ENCODE results near the gene TENT5A.

The TENT5A gene

DNA sequence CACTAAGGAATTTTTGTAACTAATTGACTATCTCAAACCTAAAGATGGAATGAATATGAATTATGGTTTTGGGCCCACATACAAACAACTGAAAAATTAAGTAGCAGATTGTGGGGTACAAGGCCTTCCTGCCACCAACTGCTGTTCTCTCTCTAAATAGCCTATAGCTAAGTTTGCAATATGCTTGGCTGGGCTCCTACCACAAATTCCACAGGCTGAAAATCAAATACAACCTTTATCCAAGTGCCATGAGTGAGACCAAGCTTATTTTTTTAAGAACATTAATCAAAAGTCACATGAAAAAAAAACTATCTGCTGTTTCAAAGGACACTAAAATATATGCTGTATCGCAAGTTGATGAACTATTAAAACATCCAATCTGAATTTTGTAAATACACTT lies 52.1 kb downstream of the TENT5A start:
- no peak for TF ChIP-seq FOXP2 (optimal IDR thresholded peaks at IDR 0.05; ENCODE audit: borderline replicate concordance, extremely low read depth, extremely low read length, insufficient read depth)
- no peak for TF ChIP-seq SIN3A (IDR thresholded peaks at IDR 0.05; ENCODE audit: borderline replicate concordance, insufficient read depth, low read length)
- no peak for TF ChIP-seq TAF1 (IDR thresholded peaks at IDR 0.05; ENCODE audit: borderline replicate concordance, insufficient read depth, low read length)
- TF ChIP-seq, protein P1, sequence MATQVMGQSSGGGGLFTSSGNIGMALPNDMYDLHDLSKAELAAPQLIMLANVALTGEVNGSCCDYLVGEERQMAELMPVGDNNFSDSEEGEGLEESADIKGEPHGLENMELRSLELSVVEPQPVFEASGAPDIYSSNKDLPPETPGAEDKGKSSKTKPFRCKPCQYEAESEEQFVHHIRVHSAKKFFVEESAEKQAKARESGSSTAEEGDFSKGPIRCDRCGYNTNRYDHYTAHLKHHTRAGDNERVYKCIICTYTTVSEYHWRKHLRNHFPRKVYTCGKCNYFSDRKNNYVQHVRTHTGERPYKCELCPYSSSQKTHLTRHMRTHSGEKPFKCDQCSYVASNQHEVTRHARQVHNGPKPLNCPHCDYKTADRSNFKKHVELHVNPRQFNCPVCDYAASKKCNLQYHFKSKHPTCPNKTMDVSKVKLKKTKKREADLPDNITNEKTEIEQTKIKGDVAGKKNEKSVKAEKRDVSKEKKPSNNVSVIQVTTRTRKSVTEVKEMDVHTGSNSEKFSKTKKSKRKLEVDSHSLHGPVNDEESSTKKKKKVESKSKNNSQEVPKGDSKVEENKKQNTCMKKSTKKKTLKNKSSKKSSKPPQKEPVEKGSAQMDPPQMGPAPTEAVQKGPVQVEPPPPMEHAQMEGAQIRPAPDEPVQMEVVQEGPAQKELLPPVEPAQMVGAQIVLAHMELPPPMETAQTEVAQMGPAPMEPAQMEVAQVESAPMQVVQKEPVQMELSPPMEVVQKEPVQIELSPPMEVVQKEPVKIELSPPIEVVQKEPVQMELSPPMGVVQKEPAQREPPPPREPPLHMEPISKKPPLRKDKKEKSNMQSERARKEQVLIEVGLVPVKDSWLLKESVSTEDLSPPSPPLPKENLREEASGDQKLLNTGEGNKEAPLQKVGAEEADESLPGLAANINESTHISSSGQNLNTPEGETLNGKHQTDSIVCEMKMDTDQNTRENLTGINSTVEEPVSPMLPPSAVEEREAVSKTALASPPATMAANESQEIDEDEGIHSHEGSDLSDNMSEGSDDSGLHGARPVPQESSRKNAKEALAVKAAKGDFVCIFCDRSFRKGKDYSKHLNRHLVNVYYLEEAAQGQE (IDR thresholded peaks at IDR 0.05; ENCODE audit: insufficient read depth in 1 of 2, low read depth in 2 of 2, low read length in 2 of 2) = no peak

DNA sequence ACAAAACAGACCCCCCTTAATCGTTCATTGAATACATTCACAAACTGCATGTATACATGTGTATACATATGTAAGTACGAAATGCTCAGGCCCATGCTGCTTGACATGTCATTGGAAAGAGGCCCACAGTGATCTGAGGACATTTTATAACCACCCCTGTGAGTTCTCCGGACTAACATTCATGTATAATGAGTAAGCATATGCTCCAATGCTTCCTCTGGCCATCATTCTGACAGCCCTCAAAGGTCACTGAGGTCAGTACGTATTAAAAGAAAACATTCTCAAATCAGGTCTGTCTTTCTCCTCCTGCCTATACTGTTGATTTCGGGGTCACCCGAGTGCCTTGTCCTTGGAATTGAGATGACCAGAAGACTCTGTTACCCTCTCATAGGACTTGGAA lies 54.9 kb downstream of the TENT5A start:
- TF ChIP-seq FOXP2 (optimal IDR thresholded peaks at IDR 0.05; ENCODE audit: borderline replicate concordance, extremely low read depth, extremely low read length, insufficient read depth) (no peak), POLR2AphosphoS5 (IDR thresholded peaks at IDR 0.05; ENCODE audit: low read depth, low read length) (no peak), TAF1 (IDR thresholded peaks at IDR 0.05; ENCODE audit: borderline replicate concordance, insufficient read depth, low read length) (no peak)

DNA sequence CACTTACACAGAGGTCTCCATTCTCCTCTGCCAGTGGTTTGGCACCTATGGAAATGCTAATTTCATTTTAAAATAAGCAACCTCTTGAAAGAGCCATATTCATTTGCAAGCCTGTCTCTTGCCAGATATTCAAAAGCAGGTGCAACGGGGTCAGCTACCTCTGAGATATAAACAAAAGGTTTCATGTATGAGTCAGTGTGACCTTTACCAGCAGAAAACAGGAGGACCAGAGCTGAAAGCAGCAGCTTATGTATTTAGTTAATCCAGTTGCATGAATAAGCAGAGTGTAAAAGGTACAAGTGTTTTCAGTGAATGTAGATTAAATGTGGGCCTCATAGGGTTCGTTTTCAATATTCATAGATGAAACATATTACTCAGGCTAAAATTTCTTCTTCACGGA lies 56.0 kb downstream of the TENT5A start:
- no peak for TF ChIP-seq TAF1 (IDR thresholded peaks at IDR 0.05; ENCODE audit: borderline replicate concordance, insufficient read depth, low read length)
- TF ChIP-seq FOXP2 (optimal IDR thresholded peaks at IDR 0.05; ENCODE audit: borderline replicate concordance, extremely low read depth, extremely low read length, insufficient read depth) = no peak

All from PFSK-1 (cell line).